Measurements from ENCODE around the gene PGM2L1.

The PGM2L1 gene

DNA sequence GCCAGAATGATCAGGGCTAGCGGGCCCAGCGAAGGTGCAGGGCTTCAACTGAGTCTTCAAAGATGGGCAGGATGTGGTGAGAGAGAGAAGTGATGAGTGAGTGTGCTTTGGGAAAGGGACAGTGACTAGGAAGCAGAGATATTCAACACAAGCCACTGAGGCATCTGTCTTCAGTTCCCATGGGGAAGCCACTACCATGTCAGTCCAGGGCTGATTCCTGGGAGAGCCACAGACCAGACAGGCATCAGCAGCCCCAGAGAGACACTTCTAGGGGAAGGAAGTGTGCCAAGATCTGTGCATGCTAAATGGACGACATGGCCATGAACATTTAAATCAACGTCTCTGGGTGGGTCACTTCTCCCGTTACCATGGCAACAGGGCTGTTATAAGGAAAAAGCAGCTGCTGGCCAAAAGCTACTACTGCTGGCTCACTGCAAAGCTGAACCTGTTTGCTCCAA lies 115.3 kb downstream of the PGM2L1 start:
- no peak for FAIRE-seq
- TF ChIP-seq TAF1 (IDR thresholded peaks at IDR 0.05; ENCODE audit: borderline replicate concordance, low read depth, low read length): no peak
- TF ChIP-seq POLR2AphosphoS5 (IDR thresholded peaks at IDR 0.05; ENCODE audit: low read depth, low read length): no peak
- no peak for TF ChIP-seq POLR2A (IDR thresholded peaks at IDR 0.05; ENCODE audit: low read depth, low read length)
- no peak for DNase-seq (ENCODE audit: insufficient read length)

DNA sequence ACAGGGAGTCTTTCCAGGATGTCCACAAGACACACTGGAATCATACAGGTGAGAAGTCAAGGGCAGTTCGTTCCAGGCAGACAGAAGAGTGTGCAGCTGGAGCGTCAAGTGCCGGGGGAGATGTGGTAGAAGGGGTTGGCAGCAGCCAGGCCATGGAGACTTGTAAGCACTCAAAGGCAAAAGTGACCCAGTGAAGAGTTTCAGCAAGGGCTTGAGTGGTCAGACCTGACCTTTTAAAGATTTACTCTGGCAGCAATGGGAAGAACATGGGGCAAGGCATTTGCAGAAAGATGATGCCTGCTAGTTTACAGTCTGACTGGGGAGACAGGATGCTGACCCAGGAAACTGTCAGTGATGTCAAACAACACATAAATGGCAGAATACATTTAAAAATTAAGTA lies 115.8 kb downstream of the PGM2L1 start:
- TF ChIP-seq POLR2A (IDR thresholded peaks at IDR 0.05; ENCODE audit: low read depth, low read length) (no peak), TAF1 (IDR thresholded peaks at IDR 0.05; ENCODE audit: borderline replicate concordance, low read depth, low read length) (no peak), POLR2AphosphoS5 (IDR thresholded peaks at IDR 0.05; ENCODE audit: low read depth, low read length) (no peak)
- DNase-seq (ENCODE audit: insufficient read length) (no peak), FAIRE-seq (no peak)

DNA sequence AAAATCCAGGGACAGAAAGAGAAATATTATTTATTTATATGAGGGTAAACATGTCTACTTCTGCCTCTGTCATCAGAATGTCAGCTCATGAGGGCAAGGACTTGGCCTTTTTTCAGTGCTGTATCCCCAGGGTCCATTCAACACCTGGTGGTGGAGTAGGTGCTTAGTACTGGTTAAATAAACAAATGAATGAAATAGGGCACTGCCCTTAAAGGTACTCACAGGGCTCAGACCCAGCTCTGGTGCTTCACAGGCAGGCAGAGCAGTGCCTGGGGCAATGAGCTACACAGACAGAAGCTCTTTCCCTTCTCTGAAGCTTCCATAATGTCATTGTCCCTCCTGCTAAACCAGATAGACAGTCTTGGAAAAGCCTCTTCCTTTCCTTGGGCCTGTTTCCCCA lies 117.7 kb downstream of the PGM2L1 start:
- no peak for TF ChIP-seq POLR2AphosphoS5 (IDR thresholded peaks at IDR 0.05; ENCODE audit: low read depth, low read length)
- no peak for TF ChIP-seq POLR2A (IDR thresholded peaks at IDR 0.05; ENCODE audit: low read depth, low read length)
- no peak for TF ChIP-seq TAF1 (IDR thresholded peaks at IDR 0.05; ENCODE audit: borderline replicate concordance, low read depth, low read length)
- DNase-seq (ENCODE audit: insufficient read length) (no peak), FAIRE-seq (no peak)

Data from GM12892 (cell line).